Keratinocyte (primary cell): ENCODE data around the gene LOXHD1. TPM values are rescaled to one million over a fixed set of nuclear protein-coding genes. Genes with fewer than 3 reads are reported as not detected.

Experiments used
- DNase-seq: peaks from one replicate; pipeline ENCODE4 v3.0.0-alpha.2; 2011; ENCODE audit warnings: low read depth, missing footprints, low spot score
- FAIRE-seq: peaks from 2 replicates; lab custom pipeline; 2011; peaks lifted over from hg19 to GRCh38; lab: Jason Lieb, UNC
- H2AFZ ChIP-seq: 2 replicates; pipeline ENCODE4 v1.6.0; 2012; ENCODE audit warnings: low read length, control low read depth, inconsistent platforms; ENCODE audit not compliant: control insufficient read depth
- H3K27ac ChIP-seq: 2 replicates; pipeline ENCODE4 v1.5.1; 2011; ENCODE audit warnings: low read length; ENCODE audit not compliant: control insufficient read depth, insufficient read depth
- H3K27me3 ChIP-seq: 3 replicates; pipeline ENCODE4 v1.6.0; 2011; ENCODE audit warnings: low read length; ENCODE audit not compliant: control insufficient read depth, insufficient read depth; ENCODE audit errors: extremely low read depth
- H3K36me3 ChIP-seq, 2 experiments: 2 replicates in 1 of 2; 3 replicates in 1 of 2; pipeline ENCODE4 v1.5.1; 2011; ENCODE audit warnings: low read length in 2 of 2, mild to moderate bottlenecking in 1 of 2; ENCODE audit not compliant: control insufficient read depth in 2 of 2, insufficient read depth in 2 of 2; ENCODE audit errors: extremely low read depth in 1 of 2
- H3K4me1 ChIP-seq: 3 replicates; pipeline ENCODE4 v1.5.1; 2011; ENCODE audit warnings: low read length; ENCODE audit not compliant: control insufficient read depth, insufficient read depth; ENCODE audit errors: extremely low read depth
- H3K4me2 ChIP-seq: 3 replicates; pipeline ENCODE4 v1.6.0; 2011; ENCODE audit warnings: low read depth, low read length; ENCODE audit not compliant: control insufficient read depth, insufficient read depth; ENCODE audit errors: extremely low read depth
- H3K4me3 ChIP-seq, 3 experiments: fragments of 200-600 bp in 1 of 3; sonication (generic) in 1 of 3; 2 replicates in 2 of 3; 3 replicates in 1 of 3; pipeline ENCODE4 v1.5.1; 2011 to 2016; ENCODE audit warnings: low read length in 3 of 3, mild to moderate bottlenecking in 3 of 3, control low read depth in 2 of 3, inconsistent platforms in 1 of 3, low read depth in 1 of 3, mixed read lengths in 1 of 3, mixed run types in 1 of 3, moderate library complexity in 1 of 3; ENCODE audit not compliant: control insufficient read depth in 2 of 3, insufficient read depth in 2 of 3; ENCODE audit errors: extremely low read depth in 1 of 3
- H3K79me2 ChIP-seq: 2 replicates; pipeline ENCODE4 v1.6.0; 2012; ENCODE audit warnings: low read length; ENCODE audit not compliant: control insufficient read depth, insufficient read depth
- H3K9ac ChIP-seq: 3 replicates; pipeline ENCODE4 v1.6.0; 2011; ENCODE audit warnings: low read length; ENCODE audit not compliant: control insufficient read depth, insufficient read depth; ENCODE audit errors: extremely low read depth
- H3K9me1 ChIP-seq: 3 replicates; pipeline ENCODE4 v1.6.0; 2011; ENCODE audit warnings: low read length; ENCODE audit not compliant: control insufficient read depth, insufficient read depth; ENCODE audit errors: extremely low read depth
- H3K9me3 ChIP-seq: 2 replicates; pipeline ENCODE4 v1.5.1; 2012; ENCODE audit warnings: low read depth, low read length; ENCODE audit not compliant: control insufficient read depth
- H4K20me1 ChIP-seq: 3 replicates; pipeline ENCODE4 v1.6.0; 2011; ENCODE audit warnings: low read length; ENCODE audit not compliant: control insufficient read depth, insufficient read depth; ENCODE audit errors: extremely low read depth
- CTCF ChIP-seq, 3 experiments: IDR thresholded peaks in 1 of 3; conservative IDR thresholded peaks in 1 of 3; optimal IDR thresholded peaks in 1 of 3; 2 replicates in 2 of 3; 3 replicates in 1 of 3; pipeline versions ENCODE3 to v1.5.1; 2011; ENCODE audit warnings: low read length in 3 of 3, mild to moderate bottlenecking in 3 of 3, moderate library complexity in 2 of 3, control low read depth in 1 of 3, inconsistent platforms in 1 of 3; ENCODE audit not compliant: insufficient read depth in 2 of 3; ENCODE audit errors: extremely low read depth in 1 of 3
- EZH2 ChIP-seq: IDR thresholded peaks from one replicate; pipeline ENCODE4 v1.6.1; 2012; ENCODE audit warnings: inconsistent platforms, mild to moderate bottlenecking, low read length, moderate library complexity
- dilution Hi-C: fragments of 300-500 bp; cut with MboI; formaldehyde crosslinking; loops from one replicate; pipeline ENCODE4 v1.7.0; 2020; ENCODE audit warnings: low sequenced_read_pairs; ENCODE audit not compliant: extremely low pct_ligation_motif_present
- polyA plus RNA-seq, 5 experiments: library from polyadenylated mRNA; depleted of rRNA in 3 of 5; stranded (reverse) in 3 of 5; stranded (forward) in 1 of 5; unstranded in 1 of 5; fragments of >200 nt; gene quantifications; 1 replicate in 1 of 5; 2 replicates in 3 of 5; 3 replicates in 1 of 5; pipeline versions ENCODE4 v1.2.1 to v1.2.3, GENCODE V29; 2011 to 2012; ENCODE audit warnings: missing spikeins in 2 of 5, low read depth in 1 of 5, low replicate concordance in 1 of 5

Gene LOXHD1
- polyA plus RNA-seq, 1 donor (not counting 4 experiments of a cell fraction or from before 2014, with no cell fraction given): not detected

GRCh38 chr18:46431522-46432171 is 225.4 kb downstream of the LOXHD1 start:
- no peak for FAIRE-seq
- H3K4me1 ChIP-seq: no peaks in the 10 kb centered on the region
- DNase-seq: no peak
- H2AFZ ChIP-seq: no peak overlapping the region
- no peak overlapping the region for H3K4me3 ChIP-seq
- H3K27me3 ChIP-seq: no peaks in the 10 kb centered on the region
- dilution Hi-C loops: no loop called here
- H3K36me3 ChIP-seq: no peaks in the 10 kb centered on the region
- H3K27ac ChIP-seq: no peak overlapping the region
- no peaks in the 10 kb centered on the region for H3K9me3 ChIP-seq
- no peak overlapping the region for H3K9ac ChIP-seq
- TF ChIP-seq EZH2 (no peak), CTCF (optimal IDR thresholded peaks at IDR 0.05 in 1 of 3, IDR thresholded peaks at IDR 0.05 in 1 of 3, conservative IDR thresholded peaks at IDR 0.05 in 1 of 3; ENCODE audit: extremely low read depth in 1 of 3, insufficient read depth in 2 of 3, low read length in 3 of 3) (no peak)
- H3K9me1 ChIP-seq: no peaks in the 10 kb centered on the region
- no peaks in the 10 kb centered on the region for H3K79me2 ChIP-seq
- H4K20me1 ChIP-seq: no peaks in the 10 kb centered on the region
- H3K4me2 ChIP-seq: no peak overlapping the region

GRCh38 chr18:46429649-46430224 is 227.3 kb downstream of the LOXHD1 start:
- H3K27ac ChIP-seq: no peak overlapping the region
- no peak overlapping the region for H3K4me3 ChIP-seq
- no peak overlapping the region for H2AFZ ChIP-seq
- H3K27me3 ChIP-seq: no peaks in the 10 kb centered on the region
- no peak for FAIRE-seq
- H3K36me3 ChIP-seq: no peaks in the 10 kb centered on the region
- H3K9me3 ChIP-seq: no peaks in the 10 kb centered on the region
- no peaks in the 10 kb centered on the region for H4K20me1 ChIP-seq
- DNase-seq: no peak
- no peaks in the 10 kb centered on the region for H3K79me2 ChIP-seq
- dilution Hi-C loops: no loop called here
- no peak overlapping the region for H3K9ac ChIP-seq
- no peak for TF ChIP-seq EZH2
- no peak for TF ChIP-seq CTCF (optimal IDR thresholded peaks at IDR 0.05 in 1 of 3, IDR thresholded peaks at IDR 0.05 in 1 of 3, conservative IDR thresholded peaks at IDR 0.05 in 1 of 3; ENCODE audit: extremely low read depth in 1 of 3, insufficient read depth in 2 of 3, low read length in 3 of 3)
- H3K4me1 ChIP-seq: no peaks in the 10 kb centered on the region
- H3K4me2 ChIP-seq: no peak overlapping the region
- no peaks in the 10 kb centered on the region for H3K9me1 ChIP-seq
